Middle frontal gyrus (tissue), 1 donor: ENCODE data around the gene SRSF3.
"Not testable (repeated sequence)": the region's sequence is repeated elsewhere in the genome, so short reads cannot be mapped to it uniquely, and the experiment has no call there.

Experiments used
- DNase-seq: peaks from one replicate; pipeline ENCODE4 v3.0.0-alpha.2; 2015; ENCODE audit warnings: low spot score; ENCODE audit errors: extremely low spot score

SRSF3 gene

DNA sequence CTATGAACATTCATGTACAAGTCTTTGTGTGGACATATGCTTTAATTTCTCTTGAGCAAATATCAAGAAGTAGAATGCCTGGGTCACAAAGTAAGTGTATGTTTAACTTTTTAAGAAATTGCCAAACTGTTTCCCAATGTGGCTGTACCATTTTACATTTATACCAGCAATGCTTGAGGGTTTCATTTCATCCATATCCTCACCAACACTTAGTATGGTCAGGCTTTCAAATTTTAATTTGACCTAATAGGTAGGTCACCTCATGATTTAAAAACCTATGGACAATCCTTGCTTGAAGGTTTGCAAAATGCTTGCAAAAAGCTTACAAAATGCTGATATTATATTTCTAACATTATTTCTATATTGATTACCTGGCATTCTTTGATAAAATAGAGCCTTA, 19.5 kb upstream of the SRSF3 start:
- DNase-seq: no peak

DNA sequence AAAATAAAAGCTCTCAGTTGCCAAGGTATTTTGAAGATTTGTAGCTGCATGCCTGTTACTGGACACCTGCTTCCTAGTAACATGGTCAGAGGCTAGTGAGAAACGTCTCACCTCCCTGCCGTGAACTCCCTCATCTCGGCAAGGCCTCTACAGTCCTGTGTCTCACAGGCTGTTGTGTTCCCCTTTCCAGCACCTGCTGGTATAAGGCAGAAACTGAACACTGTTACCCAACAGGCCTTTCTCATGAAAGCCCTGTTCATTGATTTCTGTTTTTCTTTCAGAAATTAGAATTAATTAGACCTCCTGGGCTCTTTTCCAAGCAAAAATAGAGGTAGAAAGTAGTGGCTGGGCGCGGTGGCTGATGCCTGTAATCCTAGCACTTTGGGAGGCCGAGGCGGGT, 17.6 kb upstream of the SRSF3 start:
- DNase-seq: no peak

DNA sequence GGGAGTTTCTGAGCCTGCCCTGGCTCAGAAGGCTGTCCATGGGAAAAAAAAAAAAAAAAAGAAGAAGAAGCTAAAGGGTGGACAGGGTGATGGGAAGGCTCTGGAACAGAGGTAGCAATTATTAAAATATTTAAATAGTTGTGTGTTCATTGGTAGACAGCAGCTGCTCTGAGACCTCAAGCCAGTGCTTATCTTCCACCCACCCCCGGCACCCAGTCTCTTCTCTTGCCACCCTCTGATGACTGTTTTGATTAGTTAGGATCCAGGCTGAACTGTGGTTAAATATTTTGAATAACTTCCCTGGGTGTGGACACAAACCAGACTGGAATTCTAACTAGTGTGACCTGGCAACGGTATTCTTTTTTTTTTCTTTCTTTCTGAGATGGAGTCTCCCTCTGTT, 16.9 kb upstream of the SRSF3 start:
- DNase-seq: no peak

GRCh38 chr6:36578030-36578429, 16.1 kb upstream of the SRSF3 start:
- no peak for DNase-seq

- DNase-seq: no peak
Observed at GRCh38 chr6:36578431-36578830, 15.7 kb upstream of the SRSF3 start.

- no peak for DNase-seq
Observed at GRCh38 chr6:36580184-36580526, 14.0 kb upstream of the SRSF3 start.

- no peak for DNase-seq
Observed at GRCh38 chr6:36581716-36582115, 12.4 kb upstream of the SRSF3 start.

DNA sequence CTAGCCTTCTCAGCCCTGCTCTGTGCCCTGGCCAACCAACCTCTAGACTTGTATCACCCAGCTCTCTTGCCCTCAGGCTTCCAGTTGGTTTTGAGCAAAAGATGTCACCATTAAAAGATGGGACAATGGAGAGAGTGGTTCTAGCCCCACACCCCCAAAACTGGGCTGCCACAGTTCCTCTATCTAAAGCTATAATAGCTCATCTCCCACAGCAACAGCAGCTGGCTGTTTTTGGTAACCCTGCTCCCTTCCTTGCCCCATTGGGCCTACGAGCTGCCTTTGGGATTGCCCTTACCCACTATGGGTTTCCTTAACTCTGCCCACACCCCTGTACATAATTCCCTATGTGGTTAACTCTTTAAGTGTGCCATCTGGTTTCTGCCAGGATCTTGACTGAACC, 7.6 kb upstream of the SRSF3 start:
- DNase-seq: no peak

DNA sequence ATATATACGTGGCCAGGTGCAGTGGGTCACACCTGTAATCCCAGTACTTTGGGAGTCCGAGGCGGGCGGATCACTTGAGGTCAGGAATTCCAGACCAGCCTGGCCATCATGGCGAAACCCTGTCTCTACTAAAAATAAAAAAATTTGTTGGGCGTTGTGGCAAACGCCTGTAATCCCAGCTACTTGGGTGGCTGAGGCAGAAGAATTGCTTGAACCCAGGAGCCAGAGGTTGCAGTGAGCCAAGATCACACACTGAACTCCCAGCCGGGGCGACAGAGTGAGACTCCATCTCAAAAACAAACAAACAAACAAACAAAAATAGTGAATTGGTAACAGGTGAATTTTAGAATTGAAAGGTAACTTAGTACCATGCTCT, 5.1 kb upstream of the SRSF3 start:
- DNase-seq: not testable (repeated sequence)

- DNase-seq: no peak
Observed at GRCh38 chr6:36590237-36590636, 3.9 kb upstream of the SRSF3 start.

GRCh38 chr6:36592221-36592655, 1.9 kb upstream of the SRSF3 start:
- no peak for DNase-seq

GRCh38 chr6:36593569-36594028, 563 bp upstream of the SRSF3 start:
- DNase-seq: peak; percentile 33

DNA sequence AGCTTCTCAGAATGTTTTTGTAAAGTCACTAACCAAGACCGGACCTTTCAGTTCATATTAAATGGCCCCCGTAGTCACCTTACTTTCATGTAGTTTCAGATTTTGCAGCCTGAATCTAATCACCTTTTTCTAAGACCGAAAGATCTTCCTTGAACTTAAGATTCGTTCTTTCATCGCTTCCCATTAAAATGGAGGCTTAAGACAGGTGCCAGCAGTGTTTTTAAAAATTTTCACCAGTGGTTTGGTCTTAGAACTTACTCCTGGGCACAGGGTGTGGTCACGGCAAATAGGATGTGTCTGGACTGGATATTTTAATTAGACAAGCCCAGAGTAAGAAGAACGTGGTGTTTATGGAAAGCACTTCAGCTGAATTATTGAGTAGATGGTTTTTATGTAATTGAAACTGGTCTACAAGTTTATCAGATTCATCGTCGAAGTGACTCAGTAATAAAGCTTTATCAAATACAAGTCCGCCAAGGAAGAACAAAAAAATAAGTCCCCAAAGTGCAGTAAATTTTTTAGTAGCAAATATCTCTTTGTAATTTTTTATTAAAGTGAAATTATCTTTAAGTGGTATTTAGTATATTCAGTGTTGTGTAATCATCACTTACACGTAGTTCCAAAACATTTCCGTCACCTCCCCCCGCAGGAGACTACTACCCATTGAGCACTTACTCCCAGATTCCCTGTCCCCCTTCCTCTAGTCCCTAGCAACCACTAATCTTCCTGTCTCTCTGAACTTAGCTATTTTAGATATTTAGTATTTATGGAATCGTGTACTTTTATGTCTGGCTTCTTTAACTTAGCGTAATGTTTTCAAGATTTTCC, 868 bp downstream of the SRSF3 start:
- no peak for DNase-seq

DNA sequence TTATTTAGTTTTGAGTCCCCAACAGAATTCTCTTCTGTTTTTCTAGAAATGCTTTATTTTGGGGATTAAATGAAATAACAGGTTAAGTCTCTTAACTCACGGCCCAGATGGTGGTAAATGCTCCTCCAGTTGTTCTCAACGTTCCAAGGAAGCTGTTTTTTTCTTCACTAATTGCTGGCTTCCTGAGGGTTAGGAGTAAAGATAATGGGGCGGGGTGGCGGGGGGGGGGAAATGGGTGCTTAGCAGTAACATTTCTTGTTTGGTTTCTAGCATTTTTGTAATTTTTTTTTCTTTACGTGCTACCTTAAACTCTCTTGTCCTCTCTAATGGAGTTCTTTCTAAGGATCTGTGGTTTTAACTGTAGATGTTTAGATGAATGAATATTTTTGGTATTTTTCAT, 2.2 kb downstream of the SRSF3 start:
- DNase-seq: no peak

GRCh38 chr6:36597775-36598174, 3.6 kb downstream of the SRSF3 start:
- no peak for DNase-seq

- DNase-seq: no peak
Observed at GRCh38 chr6:36598326-36598725, 4.2 kb downstream of the SRSF3 start.

GRCh38 chr6:36598739-36599318, 4.7 kb downstream of the SRSF3 start:
- no peak for DNase-seq

- DNase-seq: no peak
Observed at GRCh38 chr6:36599791-36600209, 5.6 kb downstream of the SRSF3 start.

DNA sequence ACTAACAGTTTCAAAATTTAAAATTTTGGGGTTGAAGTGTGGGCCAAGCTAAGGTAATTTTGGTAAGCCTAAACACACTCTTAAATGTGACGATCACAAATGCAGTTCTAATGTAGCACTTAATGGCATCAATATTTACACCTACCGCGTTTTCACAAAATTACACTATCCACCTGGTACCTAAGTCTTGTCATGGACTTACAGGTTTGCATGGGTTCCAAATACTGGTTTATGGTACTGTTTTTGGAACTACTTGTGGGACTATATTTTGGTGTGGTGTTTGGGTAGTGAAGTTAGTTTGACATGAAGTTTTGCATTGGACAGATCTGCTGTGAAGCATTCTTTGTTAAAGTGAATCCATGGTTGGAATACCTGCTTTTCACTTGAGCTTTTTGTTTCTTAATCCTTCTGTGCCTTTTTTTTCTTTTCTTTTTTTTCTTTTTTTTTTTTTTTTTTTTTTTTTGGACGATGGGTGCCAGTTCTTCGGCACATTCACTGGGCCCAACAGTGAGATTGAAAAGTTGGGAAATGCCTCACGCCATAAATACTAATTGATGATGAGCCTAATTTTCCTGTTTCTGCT, 6.5 kb downstream of the SRSF3 start:
- no peak for DNase-seq

- not testable (repeated sequence) for DNase-seq
Observed at GRCh38 chr6:36601818-36602217, 7.7 kb downstream of the SRSF3 start.

DNA sequence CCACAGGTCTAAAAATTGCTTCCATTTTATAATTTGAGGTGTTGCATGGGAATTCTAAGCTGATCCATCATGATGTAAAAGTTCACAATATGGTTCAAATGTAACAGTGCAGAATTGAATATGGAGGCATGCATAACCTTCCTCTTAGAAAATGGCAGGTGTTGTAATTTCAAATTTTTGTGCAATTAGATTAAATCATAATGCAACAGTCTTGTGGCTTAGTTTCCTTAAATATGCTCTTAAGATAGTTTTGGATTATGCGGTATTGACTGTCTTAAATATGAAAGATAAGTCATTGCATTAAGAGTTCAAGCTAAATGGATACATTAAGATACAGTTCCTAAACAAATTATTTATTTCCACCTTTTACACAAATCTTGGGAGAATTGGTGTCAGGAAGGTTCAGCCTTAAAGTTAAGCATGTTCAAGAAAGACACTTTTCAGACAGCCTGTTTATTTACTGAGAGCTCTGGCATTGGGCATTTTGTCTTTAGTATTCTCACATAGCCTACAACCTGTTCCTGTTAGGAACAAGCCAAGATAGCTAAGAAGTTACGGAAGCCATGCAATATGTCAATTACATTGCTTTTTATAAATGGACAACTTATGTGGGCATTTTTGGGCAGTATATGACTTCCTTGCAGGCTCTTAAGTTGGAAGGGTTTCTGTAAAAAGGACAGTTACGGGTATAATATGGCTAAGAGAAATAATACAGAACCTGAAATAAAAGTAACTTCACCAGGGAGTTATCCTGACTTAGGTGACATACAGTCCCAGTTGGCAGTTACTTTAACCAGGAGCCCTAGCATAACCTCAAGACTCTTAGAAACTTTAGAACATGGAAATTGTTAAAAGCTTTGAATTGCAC, 9.3 kb downstream of the SRSF3 start:
- no peak for DNase-seq
